Kidney capillary endothelial cell (primary cell): Measurements from ENCODE around the gene PHF1.

Experiments used
- DNase-seq: peaks from one replicate; pipeline ENCODE4 v3.0.0-alpha.2; 2018; ENCODE audit warnings: low spot score

Gene PHF1

DNA sequence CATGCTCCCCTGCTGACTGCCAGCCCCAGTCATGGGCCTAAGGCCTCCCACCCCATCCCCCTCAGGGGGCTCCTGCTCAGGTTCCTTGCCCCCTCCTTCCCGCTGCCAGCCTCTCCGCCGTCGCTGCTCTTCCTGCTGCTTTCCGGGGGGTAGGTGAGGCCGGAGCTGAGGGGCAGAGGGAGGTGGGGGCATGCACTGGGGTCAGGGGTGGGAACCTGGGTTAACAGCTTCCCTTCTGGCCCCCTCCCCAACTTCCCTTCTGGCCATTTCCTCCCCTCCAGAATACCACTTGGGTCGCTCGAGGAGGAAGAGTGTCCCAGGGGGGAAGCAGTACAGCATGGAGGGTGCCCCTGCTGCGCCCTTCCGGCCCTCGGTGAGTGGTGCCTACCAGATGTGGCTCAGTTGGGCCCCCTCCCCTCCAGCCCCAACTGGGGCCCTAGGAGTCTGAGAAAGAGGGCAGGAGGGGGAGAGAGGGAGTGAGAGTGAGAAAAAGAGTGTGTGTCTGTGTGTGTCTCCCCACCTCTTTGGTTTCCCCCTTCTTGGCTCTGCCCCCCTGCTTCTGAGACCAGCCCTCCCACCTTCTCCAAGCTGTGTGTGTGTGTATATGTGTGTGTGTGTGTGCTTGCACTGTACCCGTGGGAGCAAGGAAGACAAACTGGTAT lies 21.2 kb downstream of the PHF1 start:
- no peak for DNase-seq

DNA sequence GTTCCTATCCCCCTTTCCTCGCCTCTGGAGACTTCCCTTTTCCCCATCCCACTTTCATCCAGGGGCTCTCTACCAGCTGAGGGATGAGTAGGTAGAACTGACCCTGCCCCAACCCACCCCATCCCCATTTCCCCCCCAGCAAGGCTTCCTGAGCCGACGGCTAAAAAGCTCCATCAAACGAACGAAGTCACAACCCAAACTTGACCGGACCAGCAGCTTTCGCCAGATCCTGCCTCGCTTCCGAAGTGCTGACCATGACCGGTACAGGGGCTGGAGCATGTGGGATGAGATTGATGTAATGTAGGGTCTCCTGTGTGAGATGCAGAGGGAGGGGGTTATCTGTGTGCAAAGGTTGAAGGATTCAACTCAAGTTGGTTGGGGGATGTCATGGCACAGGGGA lies 21.7 kb downstream of the PHF1 start:
- DNase-seq, result no peak

DNA sequence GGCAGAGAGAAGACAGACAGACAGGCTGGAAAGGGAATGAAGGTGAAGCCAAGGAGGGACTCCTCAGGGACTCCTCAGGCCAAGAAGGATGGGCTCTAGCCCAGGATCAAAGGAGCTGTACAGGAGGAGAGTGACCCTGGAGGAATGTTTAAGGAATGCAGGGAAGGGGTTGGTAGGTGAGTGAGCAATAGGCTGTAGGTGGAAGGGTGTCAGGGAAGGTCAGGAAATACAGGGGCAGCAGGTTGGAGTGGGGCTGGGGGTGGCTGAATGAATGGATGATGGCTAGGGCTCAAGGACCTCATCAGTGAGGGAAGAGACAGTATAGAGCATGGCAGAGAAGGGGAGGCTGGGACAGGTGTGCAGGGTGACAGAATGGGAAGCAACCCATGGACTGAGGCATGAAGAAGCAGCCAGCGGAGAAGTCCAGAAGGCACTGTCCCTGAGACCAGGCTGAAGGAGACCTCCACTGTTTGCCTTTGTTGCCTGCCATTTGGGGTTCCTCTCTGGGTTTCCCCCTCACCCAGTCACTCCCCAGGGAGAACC lies 22.3 kb downstream of the PHF1 start:
- no peak for DNase-seq

DNA sequence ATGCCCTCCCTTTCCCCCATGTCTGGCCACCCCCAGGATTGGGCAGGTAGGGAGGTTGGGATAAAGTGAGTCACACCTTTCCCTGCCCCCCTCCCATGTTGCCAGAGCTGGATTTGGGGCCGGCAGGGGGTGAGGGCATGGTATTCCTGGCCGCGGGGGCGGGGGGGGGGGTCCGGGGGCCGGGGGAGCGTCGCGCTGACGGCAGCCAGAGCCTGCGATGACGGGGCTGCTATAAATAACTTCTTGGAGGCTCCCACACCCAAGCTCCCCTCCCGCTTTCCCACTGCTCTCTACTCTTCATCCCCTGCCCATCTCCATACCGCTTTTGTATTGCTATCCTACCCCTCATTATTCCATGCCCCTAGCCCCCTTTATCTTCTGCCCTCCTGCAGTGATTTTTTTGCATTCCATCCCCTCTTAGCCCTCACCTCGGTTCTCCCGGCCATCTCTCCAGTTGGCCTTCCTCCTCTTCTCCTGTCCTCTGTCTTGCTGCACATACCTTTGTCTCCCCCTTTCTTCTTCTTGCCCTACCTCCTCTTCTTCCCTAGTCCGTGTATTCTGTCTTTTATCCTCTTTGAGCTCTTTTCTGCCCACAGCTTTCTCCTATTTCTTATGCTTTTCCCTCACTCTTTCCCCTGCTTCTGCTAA lies 22.9 kb downstream of the PHF1 start:
- DNase-seq, result no peak

DNA sequence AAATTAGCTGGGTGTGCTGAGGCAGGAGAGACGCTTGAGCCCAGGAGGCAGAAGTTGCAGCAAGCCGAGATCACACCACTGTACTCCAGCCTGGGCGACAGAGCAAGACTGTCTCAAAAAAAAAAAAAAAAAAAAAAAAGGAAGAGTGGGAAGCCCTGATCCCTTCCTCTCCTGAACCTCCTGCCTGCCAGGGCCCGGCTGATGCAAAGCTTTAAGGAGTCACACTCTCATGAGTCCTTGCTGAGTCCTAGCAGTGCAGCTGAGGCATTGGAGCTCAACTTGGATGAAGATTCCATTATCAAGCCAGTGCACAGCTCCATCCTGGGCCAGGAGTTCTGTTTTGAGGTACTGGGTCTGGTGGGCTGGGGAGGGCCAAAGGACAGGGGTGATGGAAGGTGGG lies 24.1 kb downstream of the PHF1 start:
- no peak for DNase-seq

DNA sequence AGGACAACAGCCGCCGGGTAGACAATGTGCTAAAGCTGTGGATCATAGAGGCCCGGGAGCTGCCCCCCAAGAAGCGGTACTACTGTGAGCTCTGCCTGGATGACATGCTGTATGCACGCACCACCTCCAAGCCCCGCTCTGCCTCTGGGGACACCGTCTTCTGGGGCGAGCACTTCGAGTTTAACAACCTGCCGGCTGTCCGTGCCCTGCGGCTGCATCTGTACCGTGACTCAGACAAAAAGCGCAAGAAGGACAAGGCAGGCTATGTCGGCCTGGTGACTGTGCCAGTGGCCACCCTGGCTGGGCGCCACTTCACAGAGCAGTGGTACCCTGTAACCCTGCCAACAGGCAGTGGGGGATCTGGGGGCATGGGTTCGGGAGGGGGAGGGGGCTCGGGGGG lies 26.9 kb downstream of the PHF1 start:
- DNase-seq, result no peak

DNA sequence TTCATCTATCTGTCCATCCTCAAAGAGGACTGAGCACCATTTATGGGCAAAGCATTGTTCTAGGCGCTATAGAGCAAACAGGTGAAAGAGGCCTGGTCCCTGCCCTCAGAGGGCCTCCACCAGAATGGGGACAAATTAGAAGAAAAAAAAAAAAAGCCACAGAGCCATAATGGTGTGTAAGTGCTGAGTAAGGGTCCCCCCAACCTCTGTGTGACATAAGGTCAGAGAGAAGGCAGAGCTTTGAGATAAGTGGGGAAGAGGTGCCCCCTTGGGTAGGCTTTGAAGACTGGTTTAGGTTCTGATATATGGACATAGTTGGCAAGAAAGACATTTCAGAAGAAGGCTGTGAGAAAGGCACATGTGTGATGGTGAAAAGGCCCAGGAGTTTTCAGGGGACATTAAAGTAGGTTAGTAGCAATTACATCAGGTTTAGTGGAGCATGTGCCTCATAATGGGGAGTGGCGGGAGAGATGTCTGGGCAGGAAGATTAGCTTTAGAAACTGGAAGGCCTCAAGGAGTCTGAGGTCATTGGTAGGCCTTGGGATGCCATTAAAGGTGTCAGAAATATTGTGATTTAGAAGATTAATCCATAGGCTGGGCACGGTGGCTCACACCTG lies 28.3 kb downstream of the PHF1 start:
- no peak for DNase-seq

DNA sequence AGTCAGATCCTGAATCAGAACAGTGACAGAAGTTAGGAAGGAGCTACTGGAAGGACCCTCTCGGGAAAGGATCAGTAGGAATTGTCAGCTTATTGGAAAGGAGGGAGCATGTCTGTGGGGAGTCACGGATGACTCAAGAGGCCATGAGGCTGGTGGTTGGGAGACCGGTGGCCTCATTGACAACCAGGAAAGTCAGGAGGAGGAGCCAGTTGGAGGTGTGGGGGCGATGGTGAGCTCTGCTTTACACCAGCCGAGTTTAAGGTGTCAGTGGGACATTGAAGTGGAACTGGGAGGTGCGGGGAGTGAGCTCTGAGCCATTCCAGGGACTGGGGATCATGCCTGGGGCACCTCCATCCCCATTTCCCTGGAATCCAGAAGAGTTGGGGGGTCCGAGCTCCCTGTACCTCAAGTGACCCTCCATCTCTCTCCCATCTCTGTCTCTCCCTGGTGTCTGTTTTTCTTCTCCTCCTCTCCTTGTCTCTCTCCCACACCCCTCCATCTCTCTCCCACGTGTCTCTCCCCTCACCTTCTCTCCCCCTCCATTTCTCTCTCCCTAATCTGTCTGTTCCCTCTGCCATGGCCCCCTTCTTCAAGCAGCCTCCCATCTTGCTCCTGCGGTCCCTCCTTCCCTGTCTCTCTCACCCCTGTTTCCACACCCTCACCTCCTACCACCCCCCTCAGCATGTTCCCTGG lies 29.3 kb downstream of the PHF1 start:
- no peak for DNase-seq

DNA sequence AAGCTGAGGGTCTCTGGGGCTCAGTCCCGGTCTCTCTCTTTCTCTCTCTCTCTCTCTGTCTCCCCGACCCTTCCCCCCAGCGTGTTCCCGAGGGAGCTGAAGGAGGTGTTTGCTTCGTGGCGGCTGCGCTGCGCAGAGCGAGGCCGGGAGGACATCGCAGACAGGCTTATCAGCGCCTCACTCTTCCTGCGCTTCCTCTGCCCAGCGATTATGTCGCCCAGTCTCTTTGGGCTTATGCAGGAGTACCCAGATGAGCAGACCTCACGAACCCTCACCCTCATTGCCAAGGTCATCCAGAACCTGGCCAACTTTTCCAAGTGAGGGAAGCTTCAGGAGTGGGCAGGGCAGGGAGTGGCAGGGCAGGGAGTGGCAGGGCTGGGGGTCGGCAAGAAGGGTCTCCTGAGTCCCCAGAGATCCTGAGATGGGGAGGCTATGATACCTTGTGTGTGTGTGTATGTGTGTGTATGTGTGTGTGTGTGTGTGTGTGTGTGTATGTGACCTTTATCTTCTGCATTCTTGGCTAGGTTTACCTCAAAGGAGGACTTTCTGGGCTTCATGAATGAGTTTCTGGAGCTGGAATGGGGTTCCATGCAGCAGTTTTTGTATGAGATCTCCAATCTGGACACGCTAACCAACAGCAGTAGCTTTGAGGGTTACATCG lies 30.0 kb downstream of the PHF1 start:
- DNase-seq, result no peak

DNA sequence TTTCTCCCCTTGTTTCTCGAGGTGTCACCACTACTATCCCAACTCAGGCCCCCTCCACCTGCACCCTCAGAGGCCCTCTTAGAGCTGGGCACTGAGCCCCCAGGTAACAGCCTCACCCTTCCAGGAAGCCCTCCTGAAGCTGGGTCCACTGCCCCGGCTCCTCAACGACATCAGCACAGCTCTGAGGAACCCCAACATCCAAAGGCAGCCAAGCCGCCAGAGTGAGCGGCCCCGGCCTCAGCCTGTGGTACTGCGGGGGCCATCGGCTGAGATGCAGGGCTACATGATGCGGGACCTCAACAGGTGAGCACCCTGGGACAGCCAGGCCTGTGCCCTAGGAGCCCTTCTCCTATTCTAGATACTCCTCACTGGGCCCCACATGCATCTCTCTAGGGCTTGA lies 30.6 kb downstream of the PHF1 start:
- DNase-seq, result no peak

DNA sequence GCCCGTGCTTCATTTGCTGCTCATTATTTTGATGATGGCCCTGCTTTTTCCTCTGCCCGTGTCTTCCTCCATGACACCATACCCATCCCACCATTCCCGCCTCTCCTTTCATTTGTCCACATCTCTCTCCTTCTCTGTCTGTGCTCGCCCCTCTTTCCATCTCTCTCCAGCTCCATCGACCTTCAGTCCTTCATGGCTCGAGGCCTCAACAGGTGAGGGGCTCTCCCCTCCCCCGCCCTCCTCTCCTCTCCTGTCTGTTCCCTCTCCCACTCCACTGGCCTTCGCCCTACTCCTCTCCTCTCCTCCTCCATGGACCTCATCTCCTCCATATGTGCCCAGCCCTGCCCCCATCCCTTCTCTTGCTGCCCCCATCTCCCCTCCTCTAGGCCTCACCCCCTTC lies 31.5 kb downstream of the PHF1 start:
- DNase-seq, result no peak

DNA sequence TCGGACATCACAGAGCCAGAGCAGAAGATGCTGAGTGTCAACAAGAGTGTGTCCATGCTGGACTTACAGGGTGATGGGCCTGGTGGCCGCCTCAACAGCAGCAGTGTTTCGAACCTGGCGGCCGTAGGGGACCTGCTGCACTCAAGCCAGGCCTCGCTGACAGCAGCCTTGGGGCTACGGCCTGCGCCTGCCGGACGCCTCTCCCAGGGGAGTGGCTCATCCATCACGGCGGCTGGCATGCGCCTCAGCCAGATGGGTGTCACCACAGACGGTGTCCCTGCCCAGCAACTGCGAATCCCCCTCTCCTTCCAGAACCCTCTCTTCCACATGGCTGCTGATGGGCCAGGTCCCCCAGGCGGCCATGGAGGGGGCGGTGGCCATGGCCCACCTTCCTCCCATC lies 32.2 kb downstream of the PHF1 start:
- DNase-seq, result no peak

DNA sequence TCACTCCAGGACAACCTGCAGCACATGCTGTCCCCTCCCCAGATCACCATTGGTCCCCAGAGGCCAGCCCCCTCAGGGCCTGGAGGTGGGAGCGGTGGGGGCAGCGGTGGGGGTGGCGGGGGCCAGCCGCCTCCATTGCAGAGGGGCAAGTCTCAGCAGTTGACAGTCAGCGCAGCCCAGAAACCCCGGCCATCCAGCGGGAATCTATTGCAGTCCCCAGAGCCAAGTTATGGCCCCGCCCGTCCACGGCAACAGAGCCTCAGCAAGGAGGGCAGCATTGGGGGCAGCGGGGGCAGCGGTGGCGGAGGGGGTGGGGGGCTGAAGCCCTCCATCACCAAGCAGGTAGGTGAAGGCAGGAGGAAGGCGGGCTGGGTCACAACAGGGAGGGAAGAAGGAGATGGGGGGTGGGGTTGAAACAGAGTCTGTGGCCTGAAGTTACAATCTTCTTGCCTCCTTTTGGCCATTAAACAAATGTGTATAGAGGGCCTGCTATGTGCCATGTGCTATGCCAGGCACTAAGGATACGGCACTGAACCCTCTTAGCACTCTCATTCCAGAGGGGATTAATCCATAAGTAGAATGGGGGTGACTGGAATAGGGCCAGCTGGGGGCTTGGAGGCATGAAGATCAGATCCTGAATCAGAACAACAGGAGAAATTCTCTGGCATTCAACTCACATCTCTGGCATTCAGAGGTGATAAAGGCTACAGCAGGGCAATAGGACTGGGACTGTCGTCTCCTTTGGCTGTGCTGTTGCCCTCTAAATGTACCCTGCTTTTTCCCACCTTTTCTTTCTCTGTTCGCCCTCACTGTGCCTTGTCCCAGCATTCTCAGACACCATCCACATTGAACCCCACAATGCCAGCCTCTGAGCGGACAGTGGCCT lies 33.0 kb downstream of the PHF1 start:
- no peak for DNase-seq

DNA sequence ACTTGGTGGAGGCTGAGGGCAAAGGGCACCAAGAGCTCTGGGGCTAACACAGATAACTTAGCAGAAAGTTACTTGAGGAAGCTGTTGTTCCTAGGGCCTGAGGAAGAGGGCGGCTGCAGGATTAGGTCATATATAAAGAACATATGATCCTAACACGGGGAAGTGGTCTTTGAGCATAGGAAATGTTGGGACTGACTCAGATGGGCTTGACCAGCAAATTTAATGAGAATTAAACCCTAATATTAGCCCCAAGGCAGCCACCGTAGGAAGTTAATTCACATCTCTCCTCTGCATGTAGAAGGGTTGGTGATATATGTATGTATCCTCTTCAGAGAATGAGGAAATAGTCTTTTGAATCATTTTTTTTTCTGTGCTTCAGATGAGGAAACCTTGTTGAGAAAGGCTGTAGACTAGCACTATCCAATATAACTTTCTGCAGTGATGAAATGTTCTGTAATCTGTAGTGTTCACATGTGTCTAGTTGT lies 34.3 kb downstream of the PHF1 start:
- no peak for DNase-seq

DNA sequence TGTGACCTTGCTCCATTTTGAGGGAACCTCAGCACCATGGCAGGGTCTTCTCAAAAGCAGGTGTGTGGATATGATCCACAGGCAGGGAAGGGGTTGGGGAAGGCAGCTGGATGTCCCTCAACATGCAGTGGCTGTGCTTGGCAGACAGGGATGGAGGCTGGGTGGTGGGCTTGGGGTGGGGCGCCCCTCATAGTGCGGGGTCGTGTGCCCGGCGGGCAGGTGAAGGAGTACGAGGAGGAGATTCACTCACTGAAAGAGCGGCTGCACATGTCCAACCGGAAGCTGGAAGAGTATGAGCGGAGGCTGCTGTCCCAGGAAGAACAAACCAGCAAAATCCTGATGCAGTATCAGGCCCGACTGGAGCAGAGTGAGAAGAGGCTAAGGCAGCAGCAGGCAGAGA lies 35.5 kb downstream of the PHF1 start:
- no peak for DNase-seq

DNA sequence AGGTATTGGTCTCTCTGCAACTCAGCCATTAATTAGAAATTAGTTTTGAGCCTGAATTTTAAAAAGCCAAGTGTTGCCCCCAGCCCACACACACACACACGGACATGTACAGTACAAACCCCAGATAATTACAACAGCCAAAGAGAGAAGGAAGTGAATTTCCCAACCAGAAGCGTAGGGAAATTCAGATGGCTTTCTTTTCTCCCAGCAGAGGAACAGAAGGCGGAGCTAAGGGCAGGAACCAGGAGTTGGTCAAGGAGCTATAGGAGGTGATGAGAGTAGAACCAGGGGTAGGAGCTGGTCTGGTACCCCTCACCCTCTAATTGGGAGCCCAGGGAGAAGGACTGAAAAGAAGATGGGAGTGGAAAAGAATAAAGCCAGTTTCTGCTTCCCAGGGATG lies 39.6 kb downstream of the PHF1 start:
- no peak for DNase-seq

DNA sequence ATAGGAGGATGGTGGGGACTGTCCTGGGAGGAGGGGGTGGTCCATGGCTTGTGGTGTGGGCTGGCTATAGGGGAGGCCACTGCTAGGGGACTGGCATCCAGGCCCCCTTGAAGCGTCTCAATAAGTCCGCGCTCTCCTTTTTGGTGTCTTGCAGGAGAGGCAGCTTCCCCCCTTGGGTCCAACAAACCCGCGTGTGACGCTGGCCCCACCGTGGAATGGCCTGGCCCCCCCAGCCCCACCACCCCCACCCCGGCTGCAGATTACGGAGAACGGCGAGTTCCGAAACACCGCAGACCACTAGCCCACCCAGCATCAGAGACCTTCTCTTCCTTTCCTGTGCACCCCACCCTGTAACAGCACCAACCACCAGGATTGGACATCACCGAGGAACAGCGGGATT lies 40.8 kb downstream of the PHF1 start:
- DNase-seq, result no peak

DNA sequence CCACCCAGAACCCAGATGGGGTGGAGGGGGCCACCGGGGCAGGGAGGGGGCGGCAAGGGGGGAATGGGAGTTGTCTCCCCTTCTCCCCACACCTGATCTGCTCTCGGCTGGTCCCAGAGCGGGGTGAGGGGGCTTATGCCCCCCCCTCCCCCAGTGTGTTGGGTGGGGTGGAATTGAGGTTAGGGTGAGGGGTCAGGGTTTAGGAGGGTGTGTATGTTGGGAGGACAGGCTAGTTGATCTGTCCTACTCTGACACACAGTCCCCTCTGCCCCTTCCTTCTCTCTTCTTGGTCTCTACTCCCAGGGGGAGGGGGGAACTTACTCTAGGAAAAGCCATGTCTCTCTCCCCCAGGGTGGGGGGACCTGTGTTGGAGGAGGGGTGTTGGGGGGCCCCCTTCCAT lies 41.7 kb downstream of the PHF1 start:
- no peak for DNase-seq

DNA sequence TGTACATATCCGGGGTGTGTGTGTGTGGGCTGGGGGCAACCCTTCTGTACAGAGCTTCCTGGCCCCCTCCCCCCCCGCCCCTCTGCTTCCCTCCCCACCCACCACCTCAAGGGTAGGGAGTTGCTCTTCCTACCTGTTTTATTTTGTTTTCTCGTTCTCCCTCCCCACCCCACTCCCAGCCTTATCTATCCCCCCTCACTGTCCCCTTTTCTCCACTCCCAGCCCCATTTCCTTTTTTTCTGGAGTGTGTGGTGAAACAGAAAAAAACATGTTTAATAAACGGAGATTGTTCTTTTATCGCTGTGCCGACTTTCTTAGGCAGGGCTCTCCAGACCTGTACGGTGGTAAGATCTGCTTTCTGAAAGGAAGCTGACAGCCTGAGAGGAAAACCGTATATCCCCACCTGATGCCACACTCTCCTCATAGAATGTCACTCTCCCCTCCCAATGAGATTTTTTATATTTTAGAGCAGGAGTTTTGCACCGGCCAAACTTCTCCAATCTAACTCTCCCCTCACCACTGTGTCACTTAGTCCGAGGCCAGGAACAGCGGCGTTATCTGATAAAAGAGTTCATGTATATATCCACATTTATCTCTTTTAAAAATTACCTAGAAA lies 42.7 kb downstream of the PHF1 start:
- no peak for DNase-seq

DNA sequence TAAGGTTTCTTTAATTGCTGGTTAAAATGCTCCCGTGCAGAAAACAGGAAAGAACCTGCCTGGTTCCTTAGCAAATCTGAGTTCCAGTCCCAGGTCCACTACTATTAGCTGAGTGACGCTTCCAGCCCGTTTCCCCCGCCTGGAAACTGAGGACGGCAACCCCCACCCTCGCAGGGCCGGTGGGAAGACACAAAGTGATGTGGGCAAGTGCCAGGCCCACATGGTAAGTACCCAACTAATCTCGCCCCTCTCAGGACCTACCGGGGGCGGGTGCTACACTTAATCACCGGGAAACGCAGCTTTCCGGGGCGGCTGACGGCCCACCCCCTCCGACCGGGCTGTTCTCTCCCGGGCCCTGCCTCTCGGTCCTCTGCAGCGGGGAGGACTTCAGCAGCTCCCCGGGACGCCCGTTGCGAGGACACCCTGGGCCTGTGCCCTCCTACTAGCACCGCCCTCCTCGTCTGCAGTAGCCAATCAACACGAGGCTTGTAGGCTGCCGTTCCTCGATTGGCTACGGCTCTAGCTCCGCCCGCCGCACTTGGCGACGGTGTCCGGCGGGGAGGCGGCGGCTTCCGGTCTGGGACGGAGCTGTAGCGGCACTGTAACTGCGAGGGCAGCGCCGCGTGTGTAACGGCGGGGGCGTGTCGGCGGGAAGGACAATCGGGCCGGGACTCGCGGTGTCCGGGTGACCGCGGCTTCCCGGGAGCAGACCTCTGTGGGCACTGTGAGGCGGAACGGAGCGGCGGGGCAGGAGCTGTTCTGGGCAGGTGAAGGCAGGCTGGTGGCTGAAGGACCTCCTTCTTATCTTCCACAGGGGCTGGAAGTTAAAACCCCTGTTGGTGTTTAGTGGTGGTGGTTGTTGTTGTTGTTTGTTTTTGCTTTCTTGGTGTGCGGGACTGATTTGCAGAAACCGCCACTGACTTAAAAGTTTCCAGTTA lies 43.5 kb downstream of the PHF1 start, which contains the start of gene ZBTB9:
ZBTB9 (plus strand) TSS at position 568 of the 938 bp plus-strand sequence. CDS start 525 bp downstream, outside the sequence.
- peak; percentile 95 for DNase-seq
